SU-DHL-6 (cell line): ENCODE results near the gene PDE4D.

Experiments
- H2AFZ ChIP-seq: fragments of 200-600 bp; sonication (generic); 2 replicates; pipeline ENCODE4 v1.6.1; 2014; ENCODE audit warnings: low read depth, mild to moderate bottlenecking, moderate library complexity, mixed read lengths, antibody characterized with exemption, low read length; ENCODE audit not compliant: severe bottlenecking
- H3F3A ChIP-seq: fragments of 200-600 bp; shearing (Covaris generic); 2 replicates; pipeline ENCODE4 v1.6.0; 2016; ENCODE audit warnings: antibody characterized with exemption, mild to moderate bottlenecking; ENCODE audit not compliant: insufficient read depth
- H3K27ac ChIP-seq: fragments of 200-600 bp; sonication (generic); 2 replicates; pipeline ENCODE4 v1.5.1; 2016; ENCODE audit warnings: low read depth, mild to moderate bottlenecking, low read length, moderate library complexity, mixed read lengths
- H3K27me3 ChIP-seq: fragments of 200-600 bp; sonication (generic), shearing (Covaris generic); 2 replicates; pipeline ENCODE4 v1.6.0; 2014; ENCODE audit warnings: mild to moderate bottlenecking, low read length
- H3K36me3 ChIP-seq: fragments of 200-600 bp; sonication (generic); 2 replicates; pipeline ENCODE4 v1.6.1; 2014; ENCODE audit warnings: mild to moderate bottlenecking, low read length, mixed read lengths
- H3K4me2 ChIP-seq: fragments of 300-600, 200-600 bp; shearing (Covaris generic), sonication (generic); 2 replicates; pipeline ENCODE4 v1.6.0; 2014; ENCODE audit warnings: low read length, low read depth, mild to moderate bottlenecking; ENCODE audit not compliant: poor library complexity, severe bottlenecking
- H3K4me3 ChIP-seq: fragments of 200-600 bp; sonication (generic); 2 replicates; pipeline ENCODE4 v1.5.1; 2014; ENCODE audit warnings: antibody characterized with exemption, low read length, mild to moderate bottlenecking, mixed read lengths; ENCODE audit not compliant: insufficient read depth, poor library complexity, severe bottlenecking
- H3K79me2 ChIP-seq: fragments of 200-600 bp; sonication (generic); 2 replicates; pipeline ENCODE4 v1.6.1; 2014; ENCODE audit warnings: mild to moderate bottlenecking, low read length, moderate library complexity; ENCODE audit not compliant: insufficient read depth
- H3K9ac ChIP-seq: fragments of 200-600 bp; sonication (generic); 2 replicates; pipeline ENCODE4 v1.7.0; 2014; ENCODE audit warnings: mild to moderate bottlenecking, low read length
- H3K9me2 ChIP-seq: fragments of 200-600 bp; sonication (generic); replicated peaks from 2 replicates; pipeline ENCODE4 v1.6.1; 2014; ENCODE audit warnings: low read length; ENCODE audit not compliant: insufficient read depth
- H3K9me3 ChIP-seq: fragments of 200-600 bp; sonication (generic); 2 replicates; pipeline ENCODE4 v1.6.1; 2014; ENCODE audit warnings: low read length, mixed read lengths; ENCODE audit not compliant: insufficient read depth
- H4K20me1 ChIP-seq: fragments of 200-600 bp; sonication (generic); 2 replicates; pipeline ENCODE4 v1.6.1; 2014; ENCODE audit warnings: low read depth, mild to moderate bottlenecking, antibody characterized with exemption, low read length, moderate library complexity, mixed read lengths
- EZH2phosphoT487 ChIP-seq: fragments of 200-600 bp; sonication (generic), shearing (Covaris generic); conservative IDR thresholded peaks from 2 replicates; pipeline ENCODE4 v1.6.1; 2018; ENCODE audit warnings: mild to moderate bottlenecking, antibody characterized with exemption, low read length, moderate library complexity, mixed read lengths
- TF ChIP-seq, protein P1 (sequence below): fragments of 200-600 bp; sonication (generic); IDR thresholded peaks from one replicate; pipeline ENCODE4 v1.5.1; 2017; ENCODE audit warnings: antibody characterized with exemption, mild to moderate bottlenecking, low read length, moderate library complexity; ENCODE audit not compliant: insufficient read depth, poor library complexity, severe bottlenecking

PDE4D gene

DNA sequence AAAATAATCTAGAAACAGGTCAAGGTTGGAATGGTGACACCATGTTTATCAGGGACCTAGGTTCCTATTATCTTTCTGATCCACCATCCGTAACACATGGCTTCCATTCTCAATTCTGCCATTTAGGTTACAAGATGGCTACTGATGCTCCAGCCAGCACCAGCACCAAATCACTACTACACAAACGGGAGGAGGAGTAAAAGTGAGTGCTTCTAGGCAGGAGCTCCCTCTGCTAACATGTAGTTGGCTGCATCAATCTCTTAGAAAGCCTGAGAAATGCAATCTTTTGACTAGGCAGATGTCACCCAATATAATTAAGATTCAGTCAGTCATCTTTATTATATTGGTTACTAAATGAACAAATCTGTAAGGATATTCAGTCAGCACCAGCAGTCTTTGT, 794.8 kb downstream of the PDE4D start:
- TF ChIP-seq, protein P1, sequence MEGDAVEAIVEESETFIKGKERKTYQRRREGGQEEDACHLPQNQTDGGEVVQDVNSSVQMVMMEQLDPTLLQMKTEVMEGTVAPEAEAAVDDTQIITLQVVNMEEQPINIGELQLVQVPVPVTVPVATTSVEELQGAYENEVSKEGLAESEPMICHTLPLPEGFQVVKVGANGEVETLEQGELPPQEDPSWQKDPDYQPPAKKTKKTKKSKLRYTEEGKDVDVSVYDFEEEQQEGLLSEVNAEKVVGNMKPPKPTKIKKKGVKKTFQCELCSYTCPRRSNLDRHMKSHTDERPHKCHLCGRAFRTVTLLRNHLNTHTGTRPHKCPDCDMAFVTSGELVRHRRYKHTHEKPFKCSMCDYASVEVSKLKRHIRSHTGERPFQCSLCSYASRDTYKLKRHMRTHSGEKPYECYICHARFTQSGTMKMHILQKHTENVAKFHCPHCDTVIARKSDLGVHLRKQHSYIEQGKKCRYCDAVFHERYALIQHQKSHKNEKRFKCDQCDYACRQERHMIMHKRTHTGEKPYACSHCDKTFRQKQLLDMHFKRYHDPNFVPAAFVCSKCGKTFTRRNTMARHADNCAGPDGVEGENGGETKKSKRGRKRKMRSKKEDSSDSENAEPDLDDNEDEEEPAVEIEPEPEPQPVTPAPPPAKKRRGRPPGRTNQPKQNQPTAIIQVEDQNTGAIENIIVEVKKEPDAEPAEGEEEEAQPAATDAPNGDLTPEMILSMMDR = no peak
- TF ChIP-seq EZH2phosphoT487 = no peak
- H3K27me3 ChIP-seq = no peaks in the 10 kb centered on the region
- H3K36me3 ChIP-seq = no peaks in the 10 kb centered on the region
- no peak overlapping the region for H3K4me3 ChIP-seq
- no peak overlapping the region for H3K9ac ChIP-seq
- no peaks in the 10 kb centered on the region for H3K79me2 ChIP-seq
- H3K9me3 ChIP-seq = no peaks in the 10 kb centered on the region
- no peaks in the 10 kb centered on the region for H3K9me2 ChIP-seq
- no peak overlapping the region for H2AFZ ChIP-seq
- no peak overlapping the region for H3K27ac ChIP-seq
- H4K20me1 ChIP-seq = no peaks in the 10 kb centered on the region
- H3F3A ChIP-seq = no peaks in the 10 kb centered on the region
- no peak overlapping the region for H3K4me2 ChIP-seq

DNA sequence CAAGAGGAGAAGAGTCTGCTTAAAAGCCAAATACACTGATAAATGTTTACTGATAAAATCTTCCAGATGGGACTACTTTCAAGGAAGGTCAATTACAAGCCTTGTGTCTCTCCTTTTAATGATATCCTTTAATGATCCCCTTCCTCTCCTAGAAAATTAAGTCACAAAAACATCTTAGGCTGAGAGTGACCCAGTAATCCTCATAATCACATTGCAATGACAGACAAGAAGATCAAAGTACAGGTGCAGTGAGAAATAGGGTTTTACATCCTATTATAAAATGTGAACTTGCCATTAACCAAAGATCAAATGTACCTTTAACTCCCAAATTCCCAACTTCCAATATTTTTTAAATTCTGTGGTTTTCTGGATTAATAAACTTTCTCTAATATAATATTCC, 795.8 kb downstream of the PDE4D start:
- no peaks in the 10 kb centered on the region for H3K9me2 ChIP-seq
- no peak overlapping the region for H2AFZ ChIP-seq
- H3K27me3 ChIP-seq = no peaks in the 10 kb centered on the region
- H3K27ac ChIP-seq = no peak overlapping the region
- no peak overlapping the region for H3K9ac ChIP-seq
- H3K9me3 ChIP-seq = no peaks in the 10 kb centered on the region
- H3K4me3 ChIP-seq = no peak overlapping the region
- no peaks in the 10 kb centered on the region for H3K36me3 ChIP-seq
- no peaks in the 10 kb centered on the region for H4K20me1 ChIP-seq
- no peaks in the 10 kb centered on the region for H3F3A ChIP-seq
- H3K79me2 ChIP-seq = no peaks in the 10 kb centered on the region
- H3K4me2 ChIP-seq = no peak overlapping the region
- TF ChIP-seq, protein P1 = no peak
- no peak for TF ChIP-seq EZH2phosphoT487

DNA sequence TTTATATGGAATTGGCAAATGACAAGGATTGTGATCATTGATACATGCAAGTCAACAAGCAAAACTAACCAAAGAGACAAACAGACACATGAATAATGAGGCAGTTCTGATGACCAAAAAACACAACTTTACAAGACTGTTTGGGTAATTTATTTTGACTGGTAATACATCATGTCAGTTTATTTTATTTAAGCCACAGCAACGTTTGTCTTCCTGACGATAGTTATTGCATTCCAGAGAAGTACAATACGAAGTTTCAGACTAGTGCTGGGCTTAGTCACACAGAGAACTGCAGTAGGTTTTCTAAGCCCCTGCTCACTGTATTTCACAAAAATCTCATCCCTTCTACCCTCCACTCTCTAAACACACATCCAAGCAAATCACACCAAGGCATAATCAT, 796.4 kb downstream of the PDE4D start:
- Histone ChIP-seq H3K9ac (no peak overlapping the region), H3K9me3 (no peaks in the 10 kb centered on the region), H3K27ac (no peak overlapping the region), H3K4me2 (no peak overlapping the region), H4K20me1 (no peaks in the 10 kb centered on the region), H3K9me2 (no peaks in the 10 kb centered on the region), H3K36me3 (no peaks in the 10 kb centered on the region), H3K27me3 (no peaks in the 10 kb centered on the region), H3K4me3 (no peak overlapping the region), H2AFZ (no peak overlapping the region), H3F3A (no peaks in the 10 kb centered on the region), H3K79me2 (no peaks in the 10 kb centered on the region)
- TF ChIP-seq, protein P1 = no peak
- no peak for TF ChIP-seq EZH2phosphoT487

DNA sequence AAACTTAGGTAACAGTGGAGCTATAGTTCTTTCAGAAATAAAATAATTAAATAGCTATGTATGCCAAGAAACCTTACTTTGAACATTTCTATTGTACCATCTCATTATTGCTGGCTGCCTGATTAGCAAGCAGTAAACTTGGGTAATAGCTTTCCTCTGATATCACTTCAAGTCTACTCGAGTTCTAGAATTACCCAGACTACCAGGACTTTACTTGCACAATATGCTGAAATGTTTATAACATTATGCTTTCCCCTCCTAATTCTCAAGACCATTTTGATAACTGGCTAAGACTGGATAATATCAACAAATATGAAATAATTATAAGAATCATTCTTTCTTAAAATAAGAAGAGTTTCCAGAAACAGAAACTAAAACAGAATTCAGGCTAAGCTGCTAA, 798.0 kb downstream of the PDE4D start:
- no peak for TF ChIP-seq EZH2phosphoT487
- TF ChIP-seq, protein P1 = no peak
- H3K4me2 ChIP-seq = no peak overlapping the region
- H3K36me3 ChIP-seq = no peaks in the 10 kb centered on the region
- H3K27ac ChIP-seq = no peak overlapping the region
- H3K27me3 ChIP-seq = no peaks in the 10 kb centered on the region
- no peaks in the 10 kb centered on the region for H3K9me2 ChIP-seq
- no peak overlapping the region for H2AFZ ChIP-seq
- no peak overlapping the region for H3K4me3 ChIP-seq
- H3K9me3 ChIP-seq = no peaks in the 10 kb centered on the region
- H3K9ac ChIP-seq = no peak overlapping the region
- no peaks in the 10 kb centered on the region for H3K79me2 ChIP-seq
- H4K20me1 ChIP-seq = no peaks in the 10 kb centered on the region
- H3F3A ChIP-seq = no peaks in the 10 kb centered on the region
